H1 (cell line): ENCODE measurements around the gene OR8K5. TPM values are rescaled to one million over a fixed set of nuclear protein-coding genes. Genes with fewer than 3 reads are reported as not detected.

Source experiments
- CTCF ChIA-PET: fragments of 300-600 bp; sonication (Branson Sonifier 250); formaldehyde crosslinking; loops from one replicate; lab custom pipeline; 2021; ENCODE audit not compliant: partially characterized antibody; lab: Charles Lee
- POLR2A ChIA-PET: fragments of 300-600 bp; sonication (Branson Sonifier 250); formaldehyde crosslinking; loops from one replicate; lab custom pipeline; 2021; ENCODE audit warnings: inconsistent platforms; ENCODE audit not compliant: partially characterized antibody; lab: Charles Lee
- DNase-seq, 2 experiments: peaks; one replicate each; pipeline versions ENCODE4 v3.0.0 to v3.0.0-alpha.2; 2010 to 2022; ENCODE audit warnings: low spot score in 2 of 2, low read depth in 1 of 2, mixed read lengths in 1 of 2
- FAIRE-seq: peaks from 2 replicates; lab custom pipeline; 2011; peaks lifted over from hg19 to GRCh38; lab: Jason Lieb, UNC
- H2AFZ ChIP-seq: 2 replicates; pipeline ENCODE4 v1.8.1; 2012; ENCODE audit warnings: low read length, inconsistent platforms
- H2AK5ac ChIP-seq: 2 replicates; pipeline ENCODE4 v1.6.1; 2013; ENCODE audit warnings: low read depth, low read length
- H2BK120ac ChIP-seq: replicated peaks from 2 replicates; pipeline ENCODE3; 2013; ENCODE audit warnings: low read depth, low read length, inconsistent platforms
- H2BK12ac ChIP-seq: 2 replicates; pipeline ENCODE4 v1.6.1; 2013; ENCODE audit warnings: low read depth, low read length
- H2BK15ac ChIP-seq: 2 replicates; pipeline ENCODE4 v1.6.1; 2013; ENCODE audit warnings: low read length
- H2BK20ac ChIP-seq: 2 replicates; pipeline ENCODE4 v1.6.1; 2013; ENCODE audit warnings: low read length
- H2BK5ac ChIP-seq: 2 replicates; pipeline ENCODE4 v1.6.1; 2013; ENCODE audit warnings: low read depth, low read length
- H3K14ac ChIP-seq: 2 replicates; pipeline ENCODE4 v1.6.1; 2013; ENCODE audit warnings: inconsistent platforms; ENCODE audit not compliant: insufficient read length
- H3K18ac ChIP-seq: 2 replicates; pipeline ENCODE4 v1.6.1; 2013; ENCODE audit warnings: low read length; ENCODE audit errors: extremely low read depth
- H3K23ac ChIP-seq: 2 replicates; pipeline ENCODE4 v1.6.1; 2013; ENCODE audit warnings: inconsistent platforms; ENCODE audit not compliant: insufficient read length
- H3K23me2 ChIP-seq: 2 replicates; pipeline ENCODE4 v1.6.1; 2013; ENCODE audit warnings: low read depth, low read length
- H3K27ac ChIP-seq: 2 replicates; pipeline ENCODE4 v1.6.1; 2011; ENCODE audit warnings: low read depth, low read length, inconsistent platforms
- H3K27me3 ChIP-seq, 4 experiments: replicated peaks in 1 of 4; 1 replicate in 1 of 4; 2 replicates in 3 of 4; pipeline versions ENCODE4 v1.6.1 to v1.8.1; 2011 to 2013; ENCODE audit warnings: low read length in 3 of 4, mild to moderate bottlenecking in 3 of 4, inconsistent platforms in 2 of 4, mixed read lengths in 2 of 4, moderate library complexity in 1 of 4; ENCODE audit not compliant: control insufficient read depth in 3 of 4, insufficient read depth in 3 of 4; ENCODE audit errors: extremely low read depth in 1 of 4
- H3K36me3 ChIP-seq, 4 experiments: 2 replicates each; pipeline versions ENCODE4 v1.6.1 to v1.8.1; 2011 to 2013; ENCODE audit warnings: mild to moderate bottlenecking in 4 of 4, low read length in 3 of 4, moderate library complexity in 2 of 4, control low read depth in 1 of 4, inconsistent platforms in 1 of 4; ENCODE audit not compliant: insufficient read depth in 4 of 4, control insufficient read depth in 2 of 4
- H3K4ac ChIP-seq: replicated peaks from 2 replicates; pipeline ENCODE3; 2013; ENCODE audit warnings: low read length, low read depth, mixed read lengths, inconsistent platforms; ENCODE audit not compliant: insufficient read length
- H3K4me1 ChIP-seq, 4 experiments: replicated peaks in 1 of 4; 1 replicate in 1 of 4; 2 replicates in 3 of 4; pipeline versions ENCODE4 v1.6.1 to v1.8.1; 2011 to 2013; ENCODE audit warnings: low read length in 3 of 4, inconsistent platforms in 2 of 4, mixed read lengths in 1 of 4; ENCODE audit not compliant: insufficient read depth in 4 of 4, control insufficient read depth in 3 of 4
- H3K4me2 ChIP-seq, 2 experiments: 2 replicates each; pipeline versions ENCODE4 v1.6.1 to v1.8.1; 2011 to 2013; ENCODE audit warnings: low read depth in 2 of 2, low read length in 2 of 2, control low read depth in 1 of 2, inconsistent platforms in 1 of 2, mild to moderate bottlenecking in 1 of 2; ENCODE audit not compliant: insufficient read depth in 1 of 2
- H3K4me3 ChIP-seq, 4 experiments: fragments of 200-600, 300-600 bp in 1 of 4; sonication (generic), shearing (Covaris generic), sonication (Bioruptor Twin) in 1 of 4; 2 replicates each; pipeline versions ENCODE4 v1.5.1 to v1.8.1; 2011 to 2016; ENCODE audit warnings: low read length in 4 of 4, low read depth in 3 of 4, control low read depth in 2 of 4, inconsistent platforms in 2 of 4, mild to moderate bottlenecking in 2 of 4, mixed read lengths in 1 of 4, moderate library complexity in 1 of 4; ENCODE audit not compliant: insufficient read depth in 2 of 4; ENCODE audit errors: extremely low read depth in 1 of 4
- H3K56ac ChIP-seq: replicated peaks from 2 replicates; pipeline ENCODE3; 2013; ENCODE audit warnings: low read depth, mild to moderate bottlenecking, mixed read lengths, low read length, inconsistent platforms; ENCODE audit not compliant: insufficient read length
- H3K79me1 ChIP-seq: 2 replicates; pipeline ENCODE4 v1.6.1; 2013; ENCODE audit warnings: low read depth, low read length, control low read depth
- H3K79me2 ChIP-seq, 2 experiments: 2 replicates each; pipeline versions ENCODE4 v1.6.1 to v1.8.1; 2012 to 2013; ENCODE audit warnings: low read length in 2 of 2, mild to moderate bottlenecking in 2 of 2, inconsistent platforms in 1 of 2; ENCODE audit not compliant: insufficient read depth in 2 of 2, control insufficient read depth in 1 of 2
- H3K9ac ChIP-seq, 4 experiments: replicated peaks in 1 of 4; 1 replicate in 1 of 4; 2 replicates in 3 of 4; pipeline versions ENCODE4 v1.6.1 to v1.8.1; 2011 to 2013; ENCODE audit warnings: low read depth in 3 of 4, low read length in 3 of 4, control low read depth in 2 of 4, mild to moderate bottlenecking in 2 of 4, moderate library complexity in 2 of 4, inconsistent platforms in 1 of 4; ENCODE audit errors: extremely low read depth in 1 of 4
- H3K9me3 ChIP-seq, 2 experiments: 2 replicates each; pipeline versions ENCODE4 v1.6.1 to v1.8.1; 2012 to 2013; ENCODE audit warnings: mild to moderate bottlenecking in 2 of 2, moderate library complexity in 2 of 2, control low read depth in 1 of 2, inconsistent platforms in 1 of 2, low read depth in 1 of 2, low read length in 1 of 2, mixed read lengths in 1 of 2; ENCODE audit not compliant: insufficient read depth in 2 of 2
- H4K20me1 ChIP-seq, 2 experiments: replicated peaks in 1 of 2; 2 replicates each; pipeline versions ENCODE3 to v1.8.1; 2011 to 2013; ENCODE audit warnings: inconsistent platforms in 2 of 2, low read length in 2 of 2, mild to moderate bottlenecking in 1 of 2; ENCODE audit not compliant: insufficient read depth in 2 of 2, control insufficient read depth in 1 of 2
- H4K5ac ChIP-seq: 2 replicates; pipeline ENCODE4 v1.6.1; 2013; ENCODE audit warnings: low read length, low read depth, mixed read lengths, inconsistent platforms; ENCODE audit not compliant: insufficient read length
- H4K8ac ChIP-seq: 2 replicates; pipeline ENCODE4 v1.8.0; 2013; ENCODE audit warnings: mild to moderate bottlenecking, moderate library complexity, low read length, inconsistent platforms; ENCODE audit not compliant: insufficient read depth; ENCODE audit errors: extremely low read depth
- H4K91ac ChIP-seq: replicated peaks from 2 replicates; pipeline ENCODE3; 2013; ENCODE audit warnings: low read length, mixed read lengths, inconsistent platforms; ENCODE audit not compliant: insufficient read length
- ASH2L ChIP-seq: fragments of 200-600, 300-600 bp; sonication (generic); IDR thresholded peaks from one replicate; pipeline ENCODE4 v1.7.1; 2017; ENCODE audit warnings: low read length
- ATF3 ChIP-seq: IDR thresholded peaks from 2 replicates; pipeline ENCODE4 v1.6.1; 2011; ENCODE audit warnings: low read depth, mild to moderate bottlenecking, low read length; ENCODE audit not compliant: insufficient read depth
- CBX8 ChIP-seq: fragments of 300-800, 300-1000 bp; sonication (generic); IDR thresholded peaks from 2 replicates; pipeline ENCODE4 v1.7.1; 2016; ENCODE audit warnings: low read depth, low read length, borderline replicate concordance
- E2F6 ChIP-seq: IDR thresholded peaks from 2 replicates; pipeline ENCODE4 v1.6.1; 2012; ENCODE audit warnings: inconsistent platforms
- FOSL1 ChIP-seq: IDR thresholded peaks from 2 replicates; pipeline ENCODE4 v1.6.1; 2011; ENCODE audit warnings: mild to moderate bottlenecking, low read depth, low read length, moderate library complexity; ENCODE audit not compliant: insufficient read depth
- GTF2F1 ChIP-seq: IDR thresholded peaks from 2 replicates; pipeline ENCODE4 v1.6.1; 2012; ENCODE audit warnings: low read depth, low read length, improper control_type of control experiment, borderline replicate concordance
- POLR2A ChIP-seq, 2 experiments: IDR thresholded peaks; 1 replicate in 1 of 2; 2 replicates in 1 of 2; pipeline ENCODE4 v1.6.1; 2011; ENCODE audit warnings: low read depth in 2 of 2, low read length in 2 of 2, mild to moderate bottlenecking in 2 of 2; ENCODE audit errors: control extremely low read depth in 1 of 2
- POLR2AphosphoS5 ChIP-seq: IDR thresholded peaks from 2 replicates; pipeline ENCODE4 v1.6.1; 2011; ENCODE audit warnings: low read depth, low read length
- RBBP5 ChIP-seq: IDR thresholded peaks from 2 replicates; pipeline ENCODE4 v1.7.1; 2012; ENCODE audit warnings: low read depth, mild to moderate bottlenecking, inconsistent platforms, low read length, moderate library complexity, borderline replicate concordance
- RFX5 ChIP-seq: IDR thresholded peaks from 2 replicates; pipeline ENCODE4 v1.6.1; 2011; ENCODE audit warnings: low read depth, low read length, improper control_type of control experiment, borderline replicate concordance
- SIX5 ChIP-seq: IDR thresholded peaks from 2 replicates; pipeline ENCODE4 v1.6.1; 2011; ENCODE audit warnings: mild to moderate bottlenecking, low read depth, low read length
- SP2 ChIP-seq: IDR thresholded peaks from 2 replicates; pipeline ENCODE4 v1.6.1; 2012; ENCODE audit warnings: mild to moderate bottlenecking, low read length, inconsistent platforms
- SRF ChIP-seq: IDR thresholded peaks from 2 replicates; pipeline ENCODE4 v1.6.1; 2011; ENCODE audit warnings: mild to moderate bottlenecking, low read depth, low read length, moderate library complexity
- SUZ12 ChIP-seq: fragments of 200-600 bp; sonication (generic); IDR thresholded peaks from 2 replicates; pipeline ENCODE4 v1.6.1; 2012; ENCODE audit warnings: mild to moderate bottlenecking, inconsistent platforms, low read length, moderate library complexity, mixed read lengths
- TEAD4 ChIP-seq: IDR thresholded peaks from 2 replicates; pipeline ENCODE4 v1.6.1; 2012; ENCODE audit warnings: low read depth, low read length, inconsistent platforms, mixed read lengths
- WGBS, 2 experiments: shearing (Covaris generic) in 1 of 2; methylation state at CpG; one replicate each; pipeline versions ENCODE4 v1.1.6 to v1.1.7; 2013 to 2015; ENCODE audit warnings: low lambda C conversion rate in 2 of 2, mixed read lengths in 2 of 2, inconsistent platforms in 1 of 2, low coverage in 1 of 2, missing lambda C conversion rate in 1 of 2; ENCODE audit not compliant: insufficient replicate concordance in 2 of 2, insufficient coverage in 1 of 2, insufficient read length in 1 of 2; ENCODE audit errors: extremely low coverage in 1 of 2, missing lambda C conversion rate in 1 of 2; 5-methylcytosine and 5-hydroxymethylcytosine counted together
- polyA plus RNA-seq, 7 experiments: library from polyadenylated mRNA; depleted of rRNA in 3 of 7; stranded (reverse) in 5 of 7; unstranded in 2 of 7; fragments of >200 nt in 5 of 7; fragments of 200-250 nt in 2 of 7; gene quantifications; 1 replicate in 5 of 7; 2 replicates in 1 of 7; 4 replicates in 1 of 7; pipeline versions ENCODE4 v1.2.1 to v1.2.3, GENCODE V29; 2011 to 2013; ENCODE audit warnings: missing spikeins in 2 of 7, mixed read lengths in 2 of 7
- total RNA-seq: library from RNA; stranded (reverse); fragmentation: NEBNext Ultra II Directional; extraction: Animal tissue kit (Norgen Biotek cat#: 25700); gene quantifications from 2 replicates; pipeline ENCODE4 v1.2.1, GENCODE V29; 2021

OR8K5 gene
- total and polyA plus RNA-seq, 2 of the 8 experiments (the other 6 are each of a cell fraction or from before 2014, with no cell fraction given): not detected

GRCh38 chr11:56188602-56189001 lies 28.5 kb upstream of the OR8K5 start:
- no peaks in the 10 kb centered on the region for H3K27me3 ChIP-seq
- H2BK20ac ChIP-seq: no peak overlapping the region
- H2AK5ac ChIP-seq: no peak overlapping the region
- no peaks in the 10 kb centered on the region for H3K36me3 ChIP-seq
- FAIRE-seq: no peak
- H3K56ac ChIP-seq: no peak overlapping the region
- no peak overlapping the region for H2BK12ac ChIP-seq
- no peak overlapping the region for H2BK5ac ChIP-seq
- no peak overlapping the region for H3K4me3 ChIP-seq
- ChIA-PET CTCF (no interaction called here), POLR2A (no interaction called here)
- no peak overlapping the region for H4K91ac ChIP-seq
- no peak overlapping the region for H3K9ac ChIP-seq
- H2BK15ac ChIP-seq: no peak overlapping the region
- no peak overlapping the region for H3K4ac ChIP-seq
- H3K9me3 ChIP-seq: peaks cover 0 to 5% of the 10 kb centered on the region in 2 experiments; a peak in 2 of 4 replicates
- H4K5ac ChIP-seq: no peak overlapping the region
- H3K4me1 ChIP-seq: no peaks in the 10 kb centered on the region
- no peak overlapping the region for H4K8ac ChIP-seq
- H2BK120ac ChIP-seq: no peak overlapping the region
- H3K79me2 ChIP-seq: no peaks in the 10 kb centered on the region
- H3K27ac ChIP-seq: no peak overlapping the region
- H3K23me2 ChIP-seq: no peaks in the 10 kb centered on the region
- no peaks in the 10 kb centered on the region for H3K79me1 ChIP-seq
- H2AFZ ChIP-seq: no peak overlapping the region
- no peak overlapping the region for H3K23ac ChIP-seq
- no peaks in the 10 kb centered on the region for H4K20me1 ChIP-seq
- 96% methylated on average over 3 of the region's 3 CpGs; no CpG with 5 or more reads in 1 of the 2 experiments for WGBS, 2 experiments
- DNase-seq: no peak
- no peak overlapping the region for H3K14ac ChIP-seq
- no peak overlapping the region for H3K18ac ChIP-seq
- H3K4me2 ChIP-seq: no peak overlapping the region
- no peak for TF ChIP-seq RBBP5
- TF ChIP-seq ATF3: no peak
- no peak for TF ChIP-seq SP2
- no peak for TF ChIP-seq POLR2AphosphoS5
- TF ChIP-seq E2F6: no peak
- TF ChIP-seq ASH2L: no peak
- TF ChIP-seq FOSL1: no peak
- no peak for TF ChIP-seq POLR2A (IDR thresholded peaks at IDR 0.05; ENCODE audit: control extremely low read depth in 1 of 2, low read depth in 2 of 2, low read length in 2 of 2)
- TF ChIP-seq CBX8: no peak
- no peak for TF ChIP-seq SUZ12
- no peak for TF ChIP-seq SRF
- no peak for TF ChIP-seq RFX5
- no peak for TF ChIP-seq GTF2F1
- no peak for TF ChIP-seq TEAD4
- TF ChIP-seq SIX5: no peak
